Epithelial cell of proximal tubule (primary cell): ENCODE measurements around the gene AGRN. TPM values are rescaled to one million over a fixed set of nuclear protein-coding genes. Genes with fewer than 3 reads are reported as not detected.

Experiments used
- DNase-seq: peaks from one replicate; pipeline ENCODE4 v3.0.0-alpha.2; 2011; ENCODE audit warnings: low read depth
- H3K4me3 ChIP-seq: 2 replicates; pipeline ENCODE4 v1.5.1; 2011; ENCODE audit warnings: low read depth, mild to moderate bottlenecking, low read length
- total RNA-seq: library from RNA; depleted of rRNA; stranded (reverse); fragments of >200 nt; gene quantifications from 2 replicates; pipeline ENCODE4 v1.2.3, GENCODE V29; 2015
- TF ChIP-seq, protein P1 (sequence below): conservative IDR thresholded peaks from 2 replicates; pipeline ENCODE4 v1.5.1; 2012; ENCODE audit warnings: low read depth, mild to moderate bottlenecking, low read length

The AGRN gene
- total RNA-seq, 1 donor from 2014 or later = 462 TPM

DNA sequence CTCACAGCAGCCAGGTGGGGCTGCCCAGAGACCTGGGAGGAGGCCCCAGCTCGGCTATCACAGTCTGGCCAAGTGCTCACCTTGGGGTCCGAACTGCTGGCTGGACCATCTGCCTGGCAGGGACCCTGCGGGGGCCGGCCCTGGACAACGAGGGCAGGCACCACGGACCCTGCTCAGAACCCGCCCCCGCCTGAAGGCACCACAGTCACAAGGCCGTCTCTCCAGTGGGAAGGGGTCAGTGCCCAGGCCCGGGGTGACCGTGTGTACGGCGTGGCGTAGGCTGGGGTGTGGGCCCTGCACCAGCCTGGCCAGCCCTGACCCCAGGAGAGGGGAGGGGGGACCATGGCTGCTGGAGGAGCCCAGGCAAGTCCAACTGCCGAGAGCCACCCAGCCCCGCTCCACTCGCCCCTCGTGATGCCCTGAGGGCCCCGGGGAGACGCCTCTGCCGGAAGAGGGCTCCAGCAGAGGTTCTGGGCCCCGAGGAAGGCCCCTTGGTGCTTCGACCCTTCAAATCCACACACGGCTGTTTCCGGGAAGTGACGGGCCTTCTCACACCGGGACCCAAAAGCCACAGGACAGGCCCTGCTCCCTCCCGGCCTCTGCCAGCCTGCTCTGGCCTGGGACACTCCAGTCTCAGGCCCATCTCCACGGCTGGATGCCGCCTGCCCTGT lies 65.4 kb downstream of the AGRN start:
- H3K4me3 ChIP-seq = no peak overlapping the region
- TF ChIP-seq, protein P1, sequence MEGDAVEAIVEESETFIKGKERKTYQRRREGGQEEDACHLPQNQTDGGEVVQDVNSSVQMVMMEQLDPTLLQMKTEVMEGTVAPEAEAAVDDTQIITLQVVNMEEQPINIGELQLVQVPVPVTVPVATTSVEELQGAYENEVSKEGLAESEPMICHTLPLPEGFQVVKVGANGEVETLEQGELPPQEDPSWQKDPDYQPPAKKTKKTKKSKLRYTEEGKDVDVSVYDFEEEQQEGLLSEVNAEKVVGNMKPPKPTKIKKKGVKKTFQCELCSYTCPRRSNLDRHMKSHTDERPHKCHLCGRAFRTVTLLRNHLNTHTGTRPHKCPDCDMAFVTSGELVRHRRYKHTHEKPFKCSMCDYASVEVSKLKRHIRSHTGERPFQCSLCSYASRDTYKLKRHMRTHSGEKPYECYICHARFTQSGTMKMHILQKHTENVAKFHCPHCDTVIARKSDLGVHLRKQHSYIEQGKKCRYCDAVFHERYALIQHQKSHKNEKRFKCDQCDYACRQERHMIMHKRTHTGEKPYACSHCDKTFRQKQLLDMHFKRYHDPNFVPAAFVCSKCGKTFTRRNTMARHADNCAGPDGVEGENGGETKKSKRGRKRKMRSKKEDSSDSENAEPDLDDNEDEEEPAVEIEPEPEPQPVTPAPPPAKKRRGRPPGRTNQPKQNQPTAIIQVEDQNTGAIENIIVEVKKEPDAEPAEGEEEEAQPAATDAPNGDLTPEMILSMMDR = no peak
- DNase-seq = no peak

DNA sequence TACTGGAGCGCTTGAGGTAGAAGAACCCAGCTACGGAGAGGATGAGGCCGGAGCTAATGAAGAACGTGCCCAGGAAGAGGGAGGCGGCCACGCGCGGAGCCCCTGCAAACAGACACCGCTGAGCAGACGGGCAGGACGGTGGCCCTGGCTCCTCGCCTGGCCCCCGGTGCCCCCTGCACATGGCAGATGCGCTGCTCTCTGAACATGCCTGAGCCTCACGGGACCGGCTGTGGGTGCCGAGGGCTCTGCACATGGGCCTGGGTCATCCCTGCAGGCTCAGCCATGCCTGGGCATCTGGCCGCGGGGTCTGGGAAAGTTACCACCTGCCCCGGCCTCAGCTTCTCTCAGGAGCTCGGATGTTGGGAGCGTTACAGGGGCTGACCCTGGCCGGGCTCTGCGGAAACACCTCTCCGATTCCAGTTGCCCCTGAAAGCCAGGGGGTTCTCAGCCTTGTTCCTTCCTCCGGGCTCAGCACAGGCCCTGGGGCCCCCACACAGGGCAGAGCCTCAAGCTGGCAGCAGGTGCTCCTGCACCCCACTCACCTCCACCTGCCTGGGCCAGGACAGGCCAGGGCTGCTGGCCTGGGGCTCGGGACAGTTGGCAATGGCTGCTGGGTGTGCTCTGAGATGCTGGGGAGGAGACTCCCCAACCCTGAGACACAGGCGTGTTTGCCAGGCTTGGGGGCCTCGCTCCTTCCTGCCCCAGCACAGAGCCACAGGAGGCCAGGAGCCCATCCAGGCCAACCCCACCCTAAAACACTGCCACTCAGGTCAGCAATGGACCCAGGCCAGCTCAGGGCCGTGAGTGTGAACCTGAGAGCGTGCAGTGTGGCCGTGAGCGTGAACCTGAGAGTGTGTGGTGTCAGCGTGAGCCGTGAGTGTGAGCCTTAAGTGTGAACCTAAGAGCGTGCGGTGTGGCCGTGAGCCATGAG lies 66.3 kb downstream of the AGRN start:
- DNase-seq = no peak
- no peak overlapping the region for H3K4me3 ChIP-seq
- TF ChIP-seq, protein P1 = no peak

DNA sequence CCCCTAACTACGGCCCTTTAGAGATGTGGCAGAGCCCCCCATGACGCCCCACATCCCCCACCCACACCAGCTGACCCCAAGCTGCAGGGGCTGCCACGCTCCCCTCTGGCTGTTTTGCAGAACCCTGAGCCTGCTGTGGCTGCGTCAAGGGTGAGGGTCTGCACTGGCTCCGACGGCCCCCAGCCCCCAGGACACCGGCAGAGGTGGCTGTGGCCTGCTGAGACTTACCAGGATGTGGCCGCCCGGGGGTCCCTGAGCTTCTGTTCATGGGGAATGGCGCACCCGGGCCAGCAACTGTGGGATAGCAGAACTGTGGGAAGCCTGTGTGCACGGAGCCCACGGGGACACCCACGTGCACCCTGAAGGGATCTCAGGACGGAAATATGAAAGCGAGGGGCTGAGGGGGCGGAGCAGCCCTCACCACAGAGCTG lies 67.0 kb downstream of the AGRN start:
- no peak for DNase-seq
- TF ChIP-seq, protein P1 = no peak
- H3K4me3 ChIP-seq = no peak overlapping the region

DNA sequence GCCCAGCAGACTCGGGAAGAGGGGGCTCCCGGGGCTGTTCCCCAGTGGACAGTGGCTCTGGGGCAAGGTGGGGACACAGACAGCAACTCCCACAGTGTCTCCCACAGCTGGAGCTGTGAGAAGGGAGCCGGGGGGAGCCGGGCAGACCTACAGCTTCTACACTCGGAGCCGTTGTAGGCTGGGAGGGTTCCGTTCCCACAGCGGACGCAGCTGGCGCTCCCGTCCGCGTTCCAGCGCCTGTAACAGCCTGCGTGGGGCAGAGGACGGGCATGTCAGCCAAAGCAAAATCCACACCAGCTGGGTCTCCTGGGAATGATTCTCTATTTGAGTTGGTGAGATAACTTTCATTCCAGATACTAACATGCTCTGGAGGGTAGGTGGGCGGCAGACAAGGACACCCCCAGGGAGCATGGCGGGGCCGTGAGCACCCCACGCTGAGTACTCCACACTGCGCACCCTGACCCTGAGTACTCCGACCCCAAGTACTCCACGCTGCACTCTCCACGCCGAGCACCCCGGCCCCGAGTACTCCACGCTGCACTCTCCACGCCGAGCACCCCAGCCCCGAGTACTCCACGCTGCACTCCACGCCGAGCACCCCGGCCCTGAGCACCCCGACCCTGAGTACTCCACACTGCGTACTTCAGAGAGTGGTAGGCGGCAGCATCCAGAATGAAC lies 67.6 kb downstream of the AGRN start:
- no peak for DNase-seq
- no peak overlapping the region for H3K4me3 ChIP-seq
- TF ChIP-seq, protein P1 = no peak

DNA sequence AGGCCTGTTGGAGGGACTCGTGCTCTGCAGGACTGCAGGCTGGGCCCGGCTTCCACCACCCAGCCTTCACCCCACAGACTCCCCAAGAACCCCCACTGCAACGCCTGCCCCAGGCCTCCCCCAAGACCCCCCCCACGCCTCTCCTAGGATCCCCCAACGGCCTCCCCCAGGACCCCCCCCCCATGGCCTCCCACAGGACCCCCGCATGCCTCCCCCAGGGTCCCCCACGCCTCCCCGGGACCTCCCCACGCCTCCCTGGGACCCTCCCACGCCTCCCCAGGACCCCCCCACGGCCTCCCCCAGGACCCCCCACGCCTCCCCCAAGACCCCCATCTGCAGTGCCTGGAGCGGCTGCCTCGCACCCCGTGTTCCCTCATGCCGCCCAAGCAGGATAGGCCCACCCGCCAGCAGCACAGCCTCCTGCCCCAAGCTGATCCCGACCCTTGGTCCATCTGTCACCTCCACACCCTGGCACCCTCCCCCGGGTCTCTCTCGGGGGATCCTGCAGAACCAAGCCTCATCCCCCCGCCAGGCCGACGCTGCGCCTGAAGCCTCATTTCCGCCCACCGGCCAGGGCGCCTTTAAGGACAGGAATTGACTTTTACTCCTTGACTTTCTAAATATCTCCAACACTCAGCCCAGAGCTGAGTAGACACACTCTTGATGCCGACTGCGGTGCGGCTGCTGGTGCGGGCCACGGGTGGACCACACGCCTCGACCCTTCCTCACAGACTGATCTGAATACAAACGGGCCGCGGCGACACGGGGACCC lies 68.3 kb downstream of the AGRN start:
- DNase-seq = no peak
- TF ChIP-seq, protein P1 = no peak
- H3K4me3 ChIP-seq = no peak overlapping the region

DNA sequence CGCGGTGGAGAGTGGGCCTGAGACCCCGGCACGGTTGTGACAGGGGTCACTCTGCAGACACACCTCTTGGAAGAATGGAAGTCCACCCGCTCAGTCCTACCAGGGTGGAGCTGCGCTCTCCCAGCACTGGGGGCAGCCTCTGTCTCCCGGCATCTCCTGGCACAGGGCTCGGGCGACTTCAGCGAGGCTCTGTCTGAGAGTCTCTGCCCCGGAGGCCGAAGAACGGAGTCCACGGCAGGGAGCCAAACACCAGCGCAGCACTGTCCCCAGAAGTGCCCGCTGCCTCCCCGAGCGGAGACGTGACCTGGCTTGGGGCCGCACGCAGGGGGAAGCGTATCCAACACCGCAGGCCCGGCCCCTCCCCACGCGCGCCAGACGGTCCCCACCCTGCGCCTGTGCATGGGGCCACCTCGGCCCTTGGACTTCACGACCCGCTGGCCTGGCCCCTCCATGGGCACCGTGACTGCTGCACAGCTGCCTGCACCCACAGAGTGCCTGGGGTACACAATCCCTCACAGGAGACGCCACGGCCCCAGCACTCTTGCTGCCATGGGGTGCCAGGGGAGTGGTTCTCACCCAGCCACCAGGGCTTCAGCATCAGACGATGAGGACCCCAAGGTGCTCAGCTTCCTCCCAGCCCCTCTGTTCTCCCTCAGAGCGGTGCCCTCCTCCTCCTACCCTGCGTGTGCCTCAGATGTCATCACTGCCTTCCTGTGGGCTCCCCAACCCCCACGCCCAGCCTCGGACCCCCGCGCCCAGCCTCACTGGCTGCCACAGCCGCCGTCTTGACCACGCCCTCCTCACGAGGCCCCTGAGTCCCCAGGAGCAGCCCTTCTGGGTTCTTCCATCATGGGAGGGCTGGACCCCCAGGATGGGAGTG lies 69.1 kb downstream of the AGRN start:
- TF ChIP-seq, protein P1 = no peak
- H3K4me3 ChIP-seq = no peak overlapping the region
- no peak for DNase-seq
